ENCODE results near the gene FOXL1. TPM values are rescaled to one million over a fixed set of nuclear protein-coding genes. Genes with fewer than 3 reads are reported as not detected.

FOXL1 gene
- polyA plus RNA-seq, 3 donors: not detected

DNA sequence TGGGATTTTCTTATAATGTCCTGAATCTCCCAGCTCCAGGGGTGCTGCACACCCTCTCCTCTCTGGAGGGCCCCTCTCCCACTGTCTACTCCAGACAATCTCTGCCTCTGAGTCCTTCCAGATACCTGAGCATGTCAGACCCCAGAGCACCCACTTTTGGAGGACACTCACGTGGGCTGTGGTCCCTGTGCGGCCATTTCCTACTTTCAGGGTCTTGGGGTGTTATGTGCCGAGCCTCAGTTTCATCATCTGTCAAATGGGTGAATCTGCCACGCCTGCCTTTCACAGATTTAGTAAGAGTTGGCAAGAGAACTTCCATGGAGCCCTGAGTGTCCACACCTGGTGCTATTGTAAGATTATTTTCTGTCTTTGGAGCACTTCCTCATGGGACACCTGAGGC, 3.7 kb upstream of the FOXL1 start:
- Mint-ChIP-seq H3K4me1 (peaks cover 13% of the 10 kb centered on the region), H3K27me3 (ENCODE audit: low read depth in 3 of 3) (peaks cover 67 to 94% (median 83%) of the 10 kb centered on the region in 3 donors), H3K27ac (no peak overlapping the region), H3K9me3 (peaks cover 0 to 11% (median 5%) of the 10 kb centered on the region in 7 donors), H3K36me3 (peaks cover 0 to 6% of the 10 kb centered on the region in 2 donors), H3K4me3 (peak overlapping the region in 1 of 2 donors; percentile 96)
- Histone ChIP-seq H2AFZ (ENCODE audit: insufficient read depth, low read depth, low read length, poor library complexity, severe bottlenecking) (no peak overlapping the region), H3K79me2 (ENCODE audit: insufficient read depth, low read length) (no peaks in the 10 kb centered on the region), H3K27me3 (ENCODE audit: control insufficient read depth in 2 of 2, insufficient read depth in 2 of 2, low read length in 2 of 2) (peaks cover 32 to 78% of the 10 kb centered on the region in 2 donors), H3K9ac (ENCODE audit: insufficient read depth, low read length, poor library complexity, severe bottlenecking) (no peak overlapping the region), H3K4me1 (ENCODE audit: control insufficient read depth in 1 of 2, insufficient read depth in 2 of 2, low read length in 2 of 2) (peaks cover 12 to 17% of the 10 kb centered on the region in 2 donors), H3K27ac (ENCODE audit: low read depth in 1 of 2, low read length in 2 of 2) (no peak overlapping the region), H4K20me1 (ENCODE audit: insufficient read depth, low read length) (no peaks in the 10 kb centered on the region), H3K4me2 (replicated peaks; ENCODE audit: extremely low read depth, low read length, poor library complexity, severe bottlenecking) (no peak overlapping the region), H3K9me3 (replicated peaks in 1 of 2; ENCODE audit: control insufficient read depth in 1 of 2, insufficient read depth in 1 of 2, low read length in 2 of 2) (peaks cover 7 to 11% of the 10 kb centered on the region in 2 donors), H3K4me3 (replicated peaks in 1 of 3; ENCODE audit: low read depth in 2 of 3, low read length in 3 of 3) (no peak overlapping the region), H3K36me3 (replicated peaks in 1 of 2; ENCODE audit: control insufficient read depth in 1 of 2, insufficient read depth in 2 of 2, low read length in 2 of 2) (no peaks in the 10 kb centered on the region)
- intact Hi-C loops (cut with micrococcal nuclease): no loop called here
- no peak for DNase-seq
- TF ChIP-seq, protein P1, sequence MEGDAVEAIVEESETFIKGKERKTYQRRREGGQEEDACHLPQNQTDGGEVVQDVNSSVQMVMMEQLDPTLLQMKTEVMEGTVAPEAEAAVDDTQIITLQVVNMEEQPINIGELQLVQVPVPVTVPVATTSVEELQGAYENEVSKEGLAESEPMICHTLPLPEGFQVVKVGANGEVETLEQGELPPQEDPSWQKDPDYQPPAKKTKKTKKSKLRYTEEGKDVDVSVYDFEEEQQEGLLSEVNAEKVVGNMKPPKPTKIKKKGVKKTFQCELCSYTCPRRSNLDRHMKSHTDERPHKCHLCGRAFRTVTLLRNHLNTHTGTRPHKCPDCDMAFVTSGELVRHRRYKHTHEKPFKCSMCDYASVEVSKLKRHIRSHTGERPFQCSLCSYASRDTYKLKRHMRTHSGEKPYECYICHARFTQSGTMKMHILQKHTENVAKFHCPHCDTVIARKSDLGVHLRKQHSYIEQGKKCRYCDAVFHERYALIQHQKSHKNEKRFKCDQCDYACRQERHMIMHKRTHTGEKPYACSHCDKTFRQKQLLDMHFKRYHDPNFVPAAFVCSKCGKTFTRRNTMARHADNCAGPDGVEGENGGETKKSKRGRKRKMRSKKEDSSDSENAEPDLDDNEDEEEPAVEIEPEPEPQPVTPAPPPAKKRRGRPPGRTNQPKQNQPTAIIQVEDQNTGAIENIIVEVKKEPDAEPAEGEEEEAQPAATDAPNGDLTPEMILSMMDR (IDR thresholded peaks at IDR 0.05): no peak
- WGBS (ENCODE audit: insufficient coverage): 74% methylated on average over 4 of the region's 4 CpGs

DNA sequence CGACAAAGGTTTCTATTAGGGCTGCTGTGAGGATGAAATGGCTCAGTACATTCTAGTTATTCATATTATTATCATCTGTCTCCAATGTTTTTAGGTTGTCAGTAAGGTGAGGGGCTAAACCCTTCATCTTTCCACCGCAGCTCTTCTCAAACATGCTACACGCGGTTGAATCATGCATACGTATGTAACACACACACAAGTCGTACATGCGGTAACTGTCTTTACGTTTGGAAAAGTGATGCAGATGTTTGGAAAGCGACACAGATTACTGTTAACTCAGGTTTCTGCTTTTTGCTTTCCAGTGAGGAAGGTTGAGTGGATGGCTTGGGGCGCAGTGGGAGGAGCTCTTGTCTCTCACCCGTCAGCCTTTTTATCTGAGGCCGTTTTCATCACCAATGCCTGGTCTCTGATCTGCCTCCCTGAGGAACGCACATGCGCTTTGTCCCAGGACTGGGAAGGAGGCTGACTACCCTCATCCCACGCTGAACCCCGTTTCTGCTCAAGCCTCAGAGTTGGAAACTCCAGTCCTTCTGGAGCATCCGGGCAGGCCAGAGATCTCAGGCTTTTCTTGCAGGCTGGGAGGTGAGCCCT, 3.2 kb upstream of the FOXL1 start:
- WGBS (ENCODE audit: insufficient coverage): 75% methylated on average over 7 of the region's 17 CpGs
- Histone ChIP-seq H3K4me2 (replicated peaks; ENCODE audit: extremely low read depth, low read length, poor library complexity, severe bottlenecking) (peak overlapping the region; percentile 74), H3K4me3 (replicated peaks in 1 of 3; ENCODE audit: low read depth in 2 of 3, low read length in 3 of 3) (peak overlapping the region in 1 of 3 experiments; percentile 73), H4K20me1 (ENCODE audit: insufficient read depth, low read length) (no peaks in the 10 kb centered on the region), H3K79me2 (ENCODE audit: insufficient read depth, low read length) (no peaks in the 10 kb centered on the region), H2AFZ (ENCODE audit: insufficient read depth, low read depth, low read length, poor library complexity, severe bottlenecking) (peak overlapping the region; percentile 68), H3K27me3 (ENCODE audit: control insufficient read depth in 2 of 2, insufficient read depth in 2 of 2, low read length in 2 of 2) (peaks cover 27 to 79% of the 10 kb centered on the region in 2 donors), H3K9me3 (replicated peaks in 1 of 2; ENCODE audit: control insufficient read depth in 1 of 2, insufficient read depth in 1 of 2, low read length in 2 of 2) (peaks cover 7 to 11% of the 10 kb centered on the region in 2 donors), H3K27ac (ENCODE audit: low read depth in 1 of 2, low read length in 2 of 2) (no peak overlapping the region), H3K4me1 (ENCODE audit: control insufficient read depth in 1 of 2, insufficient read depth in 2 of 2, low read length in 2 of 2) (peaks cover 12 to 17% of the 10 kb centered on the region in 2 donors), H3K36me3 (replicated peaks in 1 of 2; ENCODE audit: control insufficient read depth in 1 of 2, insufficient read depth in 2 of 2, low read length in 2 of 2) (no peaks in the 10 kb centered on the region), H3K9ac (ENCODE audit: insufficient read depth, low read length, poor library complexity, severe bottlenecking) (no peak overlapping the region)
- H3K36me3 Mint-ChIP-seq: peaks cover 0 to 6% of the 10 kb centered on the region in 2 donors
- intact Hi-C loops (cut with micrococcal nuclease): no loop called here
- H3K27ac Mint-ChIP-seq: no peak overlapping the region
- H3K27me3 Mint-ChIP-seq (ENCODE audit: low read depth in 3 of 3): peaks cover 68 to 94% (median 83%) of the 10 kb centered on the region in 3 donors
- TF ChIP-seq, protein P1 (IDR thresholded peaks at IDR 0.05): no peak
- no peak for DNase-seq
- H3K4me3 Mint-ChIP-seq: peak overlapping the region in 1 of 2 donors; percentile 96
- H3K9me3 Mint-ChIP-seq: peaks cover 0 to 11% (median 5%) of the 10 kb centered on the region in 7 donors
- peaks cover 13% of the 10 kb centered on the region for H3K4me1 Mint-ChIP-seq

All from CD14-positive monocyte (primary cell).